NCI-H2196 treated with DMSO at 0.1 percent for 48 hours (cell line): ENCODE data around the gene CSK.

ENCODE experiments used
- DNase-seq: peaks from one replicate; lab custom pipeline; 2025; ENCODE audit not compliant: unreplicated experiment; lab: John Stamatoyannopoulos, UW

Gene CSK

DNA sequence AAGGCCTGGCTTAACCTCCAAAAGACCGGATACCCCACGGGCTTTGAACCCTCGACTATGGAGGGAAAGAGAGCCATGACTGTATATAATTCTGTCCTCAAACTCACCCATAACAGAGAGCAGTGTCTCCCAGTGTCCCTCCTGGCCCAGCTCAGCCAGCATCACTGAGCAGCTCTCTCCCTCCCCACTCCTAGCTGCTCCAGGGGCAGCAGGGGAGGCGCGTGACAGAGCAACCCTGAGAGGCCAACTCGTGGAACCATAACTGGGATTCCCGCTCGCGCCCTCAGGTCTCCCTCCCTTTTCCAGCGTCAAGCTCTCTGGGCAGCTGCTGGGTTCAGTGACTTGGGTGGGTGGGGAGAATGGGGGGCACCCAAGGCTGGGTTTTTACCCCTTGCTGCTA, 44.0 kb downstream of the CSK start:
- no peak for DNase-seq

DNA sequence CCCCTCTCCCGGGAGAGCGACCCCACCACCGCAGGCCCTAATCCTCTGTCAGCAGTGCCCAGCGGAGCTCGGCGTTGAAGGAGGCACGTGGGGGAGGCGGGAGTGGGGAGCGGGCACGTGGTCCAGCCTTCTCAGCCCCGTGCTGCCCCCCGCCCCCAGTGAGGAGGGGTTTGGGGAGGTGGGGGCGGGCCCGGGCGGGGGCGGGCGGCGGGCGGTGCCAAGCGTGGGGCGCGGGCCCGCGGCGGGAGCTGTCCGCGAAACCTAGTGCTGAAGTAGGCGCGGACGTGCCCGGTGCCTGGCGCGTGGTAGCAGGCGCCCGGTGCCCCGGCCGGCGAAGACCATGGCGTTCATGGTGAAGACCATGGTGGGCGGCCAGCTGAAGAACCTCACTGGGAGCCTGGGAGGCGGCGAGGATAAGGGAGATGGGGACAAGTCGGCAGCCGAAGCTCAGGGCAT, 44.5 kb downstream of the CSK start, which contains the start of gene CPLX3:
CPLX3 (plus strand) TSS at position 264 of the 456 bp plus-strand sequence; CDS start at position 341, 77 bp downstream.
- no peak for DNase-seq

DNA sequence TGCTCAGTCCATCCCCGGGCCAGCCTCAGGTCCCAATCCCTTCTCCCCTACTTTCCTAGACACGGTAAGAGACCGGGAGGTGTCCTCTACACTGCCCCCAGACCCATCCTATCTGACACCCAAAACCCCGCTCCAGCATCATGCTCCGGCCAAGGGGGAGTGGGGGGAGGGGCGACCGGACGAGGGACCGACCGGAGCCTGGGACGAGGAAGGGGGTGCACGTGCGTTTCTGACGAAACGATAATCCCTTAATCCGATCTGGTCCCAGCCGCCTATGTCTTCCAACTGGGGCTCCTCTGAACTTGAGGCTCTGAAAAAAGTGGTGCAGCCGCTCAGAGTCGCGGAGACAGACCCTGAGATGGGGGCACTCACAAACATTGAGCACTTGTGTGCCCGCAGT, 45.0 kb downstream of the CSK start:
- no peak for DNase-seq

DNA sequence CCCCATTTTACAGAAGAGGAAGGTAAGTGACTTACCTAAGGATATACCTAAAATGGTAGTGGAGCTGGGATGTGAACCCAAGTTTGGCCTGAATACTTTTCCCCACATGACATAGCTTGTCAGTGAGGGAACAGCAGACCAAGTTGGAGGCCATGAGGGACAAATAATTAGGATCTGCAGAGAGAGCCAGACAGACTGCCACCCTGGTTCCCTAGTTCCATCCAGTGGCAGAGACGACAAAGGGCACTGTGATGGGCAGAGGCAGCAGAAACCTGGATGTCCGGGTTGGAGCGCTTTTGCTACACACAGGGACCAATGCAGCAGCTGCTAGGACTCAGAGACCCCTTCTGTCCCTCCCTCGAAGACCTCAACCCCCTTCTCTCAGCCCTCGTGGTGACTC, 45.7 kb downstream of the CSK start:
- no peak for DNase-seq

DNA sequence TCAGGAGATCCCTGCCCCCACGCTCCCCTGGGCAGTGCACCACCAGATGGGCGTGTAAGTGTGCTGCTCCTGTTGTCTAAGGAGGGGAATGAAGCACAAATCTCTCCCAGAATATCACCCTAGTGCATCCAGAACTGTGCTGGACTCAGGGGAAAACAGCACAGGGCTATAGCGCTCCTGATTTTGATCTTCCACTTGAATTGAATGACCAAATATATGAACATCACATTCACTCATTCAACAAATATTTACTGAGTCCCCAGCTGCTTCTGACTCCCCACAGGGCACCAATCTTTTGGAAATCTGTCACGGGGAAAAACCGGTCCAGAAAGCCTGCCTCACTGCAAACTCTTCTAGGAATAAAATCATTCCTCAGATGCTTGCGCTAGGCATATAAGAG, 47.0 kb downstream of the CSK start:
- no peak for DNase-seq

DNA sequence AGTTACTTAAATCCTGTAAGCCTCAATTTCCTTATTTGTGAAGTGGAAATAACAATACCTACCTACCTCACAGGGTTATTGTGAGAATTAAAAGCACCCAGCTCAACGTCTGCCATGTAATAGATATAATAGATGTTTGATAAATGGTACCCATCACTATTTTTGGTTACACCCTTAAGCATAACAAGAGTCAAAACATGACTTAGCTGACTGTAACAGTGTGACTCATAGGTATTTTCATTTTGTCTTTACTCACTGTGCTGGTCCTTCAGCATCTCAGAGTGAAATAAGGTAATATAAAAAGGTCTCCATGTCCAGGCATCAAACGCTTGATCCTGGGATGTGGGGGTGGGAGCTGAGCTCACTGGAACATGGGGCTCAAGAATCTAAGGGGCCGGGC, 47.6 kb downstream of the CSK start:
- DNase-seq: no peak

DNA sequence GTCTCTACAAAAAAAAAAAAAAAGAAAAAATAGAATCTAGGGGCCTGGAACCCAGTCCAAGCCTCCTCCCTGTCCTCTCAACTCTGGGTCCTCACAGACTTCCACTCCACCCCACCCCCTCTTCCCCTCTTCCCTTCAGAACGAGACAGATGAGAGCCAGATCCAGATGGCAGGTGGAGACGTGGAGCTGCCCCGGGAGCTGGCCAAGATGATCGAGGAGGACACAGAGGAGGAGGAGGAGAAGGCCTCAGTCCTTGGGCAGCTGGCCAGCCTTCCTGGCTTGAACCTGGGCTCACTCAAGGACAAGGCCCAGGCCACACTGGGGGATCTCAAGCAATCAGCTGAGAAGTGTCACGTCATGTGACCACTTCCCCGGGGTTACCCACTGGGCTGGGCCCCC, 48.1 kb downstream of the CSK start:
- no peak for DNase-seq

DNA sequence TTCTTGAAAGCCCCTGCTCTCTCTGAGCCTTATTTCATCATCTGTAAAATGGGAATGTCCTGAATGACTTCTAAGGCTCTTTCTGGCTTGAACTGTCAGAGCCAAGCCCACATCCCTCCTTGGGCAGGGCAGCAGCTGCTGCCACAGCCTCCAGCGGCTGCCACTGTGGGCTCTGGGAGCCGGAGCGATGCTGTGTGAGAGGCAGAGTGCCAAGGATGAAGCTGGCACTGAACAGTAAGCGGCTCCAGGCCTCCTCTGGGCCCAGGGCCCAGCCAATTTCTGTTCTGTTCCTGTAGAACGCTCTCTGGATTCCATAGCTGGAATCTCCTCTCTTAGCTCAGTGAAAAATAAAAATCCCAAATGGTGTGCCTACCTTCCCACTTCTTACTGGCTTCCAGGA, 49.0 kb downstream of the CSK start:
- DNase-seq: no peak

DNA sequence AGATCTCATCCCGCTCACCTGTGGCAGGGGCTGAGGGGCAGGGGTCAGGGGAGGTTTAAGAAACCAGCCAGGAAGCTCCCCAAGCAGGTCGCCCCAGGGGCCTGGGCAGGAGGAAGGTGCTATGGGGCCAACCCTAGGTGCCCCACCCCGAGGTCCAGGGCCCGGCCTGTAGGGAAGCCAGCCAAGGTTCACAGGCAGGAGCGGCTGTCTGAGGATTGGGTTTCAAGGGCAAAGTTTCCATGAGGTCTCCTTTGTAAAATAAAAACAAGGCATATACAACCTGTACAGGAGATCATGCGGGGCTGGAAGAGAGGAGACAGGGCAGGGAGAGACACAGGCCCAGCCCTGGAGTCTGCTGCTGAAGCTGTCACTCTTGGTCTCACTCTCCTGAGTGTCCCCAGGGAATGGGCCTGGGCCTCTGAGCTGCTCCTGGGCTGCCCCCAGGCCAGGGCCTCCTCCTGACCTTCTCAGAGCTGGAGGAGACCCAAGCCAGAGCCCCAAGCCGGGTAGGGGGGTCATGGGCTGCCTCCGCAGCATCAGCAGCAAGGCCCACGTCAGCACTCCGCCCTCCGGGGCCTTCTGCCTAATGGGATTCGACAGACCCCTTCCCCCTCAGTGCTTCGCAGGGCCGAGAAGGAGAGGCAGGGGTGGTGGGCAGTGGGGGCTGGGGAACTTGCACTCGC, 50.1 kb downstream of the CSK start:
- peak; percentile 11 for DNase-seq

DNA sequence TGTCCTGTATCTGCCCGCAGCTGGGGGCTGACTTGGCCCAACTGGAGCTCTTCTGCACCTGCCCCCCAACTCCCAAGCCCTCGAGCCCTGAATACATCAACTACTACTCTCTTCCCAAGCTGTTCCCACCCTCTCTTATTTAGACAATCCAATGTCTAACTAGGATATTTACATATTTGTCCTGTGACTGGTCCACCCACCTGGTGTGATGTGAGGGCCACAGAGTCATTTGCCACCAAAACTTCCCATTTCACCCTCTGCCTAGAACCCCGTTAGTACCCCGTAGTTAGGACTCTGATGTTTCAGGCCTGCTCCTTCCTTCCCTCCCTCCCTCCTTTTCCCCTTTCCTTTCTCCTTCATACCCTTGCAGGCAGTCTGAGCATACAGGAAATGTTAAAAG, 50.9 kb downstream of the CSK start:
- DNase-seq: no peak

DNA sequence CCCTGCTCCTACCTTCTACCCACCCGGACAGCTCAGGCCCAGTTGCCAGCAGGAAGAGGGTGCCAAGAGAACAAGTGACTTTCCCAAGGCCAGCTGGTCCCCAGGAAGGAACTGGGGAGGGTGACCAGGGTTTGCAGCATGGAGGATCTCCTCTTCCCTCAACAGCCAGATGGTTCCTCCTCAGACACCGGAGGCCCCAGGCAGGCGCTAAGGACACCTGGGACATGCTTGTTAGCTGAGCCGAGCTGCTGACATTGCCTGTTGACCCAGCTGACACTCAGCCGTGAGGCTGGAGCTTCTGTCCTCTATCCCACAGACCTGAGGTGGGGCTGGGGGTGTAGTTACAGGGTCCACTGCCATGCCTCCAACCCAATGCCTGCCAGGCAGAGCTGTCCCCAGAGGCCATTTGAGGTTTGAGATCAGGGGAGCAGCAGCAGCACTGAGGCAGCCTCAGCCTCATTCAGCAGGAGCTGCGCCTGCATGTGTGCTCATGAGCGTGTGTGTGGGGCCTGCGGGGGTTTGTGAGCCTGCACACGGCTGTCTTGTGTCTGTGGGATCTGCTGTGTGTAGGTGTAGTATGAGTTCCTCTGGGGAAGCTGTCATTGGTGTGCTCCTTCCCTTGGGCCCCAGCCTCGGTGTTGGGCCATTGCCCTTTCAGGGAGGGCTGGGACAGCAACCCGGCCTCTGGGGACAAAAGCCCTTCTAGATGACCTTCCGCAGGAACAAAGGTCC, 51.7 kb downstream of the CSK start:
- DNase-seq: no peak

DNA sequence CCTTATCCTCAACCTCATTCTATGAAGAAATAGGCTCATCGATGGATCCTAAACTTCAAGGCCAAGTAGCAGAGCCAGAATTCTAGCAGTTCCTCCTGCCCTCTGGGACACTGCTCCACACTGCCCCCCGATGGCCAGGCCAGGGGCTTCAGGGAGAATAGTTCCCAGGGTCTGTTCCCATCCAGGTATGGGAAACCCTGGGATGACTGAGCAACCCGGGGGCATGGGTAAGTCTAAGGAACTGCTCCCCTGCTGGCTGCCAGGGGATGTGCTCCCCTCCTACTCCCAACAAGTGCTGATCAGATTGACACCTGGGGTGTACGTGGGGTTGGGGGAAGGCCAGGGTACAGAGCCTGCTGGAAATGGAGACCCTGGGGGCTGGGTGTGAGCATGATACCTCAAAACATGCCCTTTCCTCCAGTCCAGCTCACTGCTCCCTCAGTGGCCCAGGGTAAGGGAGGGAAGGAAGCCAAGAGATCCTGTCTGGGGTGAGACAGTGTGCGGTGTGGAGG, 53.5 kb downstream of the CSK start:
- no peak for DNase-seq

DNA sequence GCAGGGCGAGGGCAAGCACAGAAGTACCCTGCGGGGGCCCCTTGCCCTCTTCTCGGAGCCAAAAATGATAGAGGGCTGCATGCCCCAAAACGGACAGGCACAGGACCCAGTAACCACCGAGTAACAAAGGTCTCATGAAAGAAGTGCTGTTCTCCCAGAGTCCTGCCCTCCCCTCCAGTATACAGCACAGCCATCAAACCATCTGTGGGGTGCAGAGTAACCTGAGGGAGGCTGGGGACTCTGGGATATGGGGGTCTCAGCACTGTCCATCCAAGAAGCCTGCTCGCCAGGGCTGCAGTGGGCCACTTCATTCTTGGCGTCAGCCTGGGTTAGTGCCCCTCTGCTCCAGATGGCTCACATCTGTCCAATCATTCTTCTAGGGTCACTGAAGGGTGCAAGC, 55.0 kb downstream of the CSK start:
- no peak for DNase-seq

DNA sequence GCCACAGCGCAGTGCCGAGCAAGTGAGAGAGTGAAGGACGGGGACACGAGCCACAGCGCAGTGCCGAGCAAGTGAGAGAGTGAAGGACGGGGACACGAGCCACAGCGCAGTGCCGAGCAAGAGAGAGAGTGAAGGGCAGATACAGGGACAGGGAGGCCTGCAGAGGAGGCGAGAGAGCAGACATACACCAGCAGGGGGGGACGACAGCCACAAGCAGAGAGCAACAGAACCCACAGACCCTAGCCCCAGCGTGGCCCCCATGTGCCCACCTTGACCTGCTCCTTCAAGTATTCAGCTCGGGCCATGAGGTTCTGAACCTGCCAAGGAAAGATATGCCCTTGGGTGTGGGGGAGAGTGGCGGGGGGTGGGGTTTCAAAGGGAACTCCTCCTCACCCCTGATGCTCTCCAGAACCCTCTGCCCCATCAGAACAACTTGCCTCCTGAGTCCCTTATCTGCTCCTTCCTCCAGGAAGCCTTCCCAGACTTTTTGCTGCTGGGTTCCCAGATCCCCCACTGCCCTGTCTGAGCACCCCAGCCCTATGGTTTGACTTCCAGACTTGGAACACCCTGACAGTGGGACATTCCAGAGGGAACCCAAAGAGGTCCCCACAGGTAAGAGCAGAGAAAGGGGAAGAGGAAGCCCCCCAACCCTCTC, 55.7 kb downstream of the CSK start:
- DNase-seq: no peak

DNA sequence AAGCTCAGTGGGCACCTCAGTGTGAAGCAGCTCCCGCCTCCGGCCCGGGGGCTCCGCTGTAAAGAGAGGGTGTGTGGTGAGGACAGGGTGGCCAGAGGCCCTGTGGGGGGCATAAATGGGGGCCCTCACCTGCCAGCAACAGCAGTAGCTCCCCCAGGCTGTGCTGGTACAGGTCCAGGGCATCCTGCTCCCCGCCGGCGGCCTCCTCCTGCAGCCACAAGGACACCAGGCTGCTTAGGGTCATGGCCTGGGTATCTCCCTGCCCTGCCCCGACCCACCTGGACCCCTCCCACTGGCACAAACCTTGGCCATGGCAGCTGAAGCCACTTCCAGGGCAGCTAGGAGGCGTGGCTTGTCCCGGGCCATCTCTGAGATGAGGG, 56.2 kb downstream of the CSK start:
- no peak for DNase-seq

DNA sequence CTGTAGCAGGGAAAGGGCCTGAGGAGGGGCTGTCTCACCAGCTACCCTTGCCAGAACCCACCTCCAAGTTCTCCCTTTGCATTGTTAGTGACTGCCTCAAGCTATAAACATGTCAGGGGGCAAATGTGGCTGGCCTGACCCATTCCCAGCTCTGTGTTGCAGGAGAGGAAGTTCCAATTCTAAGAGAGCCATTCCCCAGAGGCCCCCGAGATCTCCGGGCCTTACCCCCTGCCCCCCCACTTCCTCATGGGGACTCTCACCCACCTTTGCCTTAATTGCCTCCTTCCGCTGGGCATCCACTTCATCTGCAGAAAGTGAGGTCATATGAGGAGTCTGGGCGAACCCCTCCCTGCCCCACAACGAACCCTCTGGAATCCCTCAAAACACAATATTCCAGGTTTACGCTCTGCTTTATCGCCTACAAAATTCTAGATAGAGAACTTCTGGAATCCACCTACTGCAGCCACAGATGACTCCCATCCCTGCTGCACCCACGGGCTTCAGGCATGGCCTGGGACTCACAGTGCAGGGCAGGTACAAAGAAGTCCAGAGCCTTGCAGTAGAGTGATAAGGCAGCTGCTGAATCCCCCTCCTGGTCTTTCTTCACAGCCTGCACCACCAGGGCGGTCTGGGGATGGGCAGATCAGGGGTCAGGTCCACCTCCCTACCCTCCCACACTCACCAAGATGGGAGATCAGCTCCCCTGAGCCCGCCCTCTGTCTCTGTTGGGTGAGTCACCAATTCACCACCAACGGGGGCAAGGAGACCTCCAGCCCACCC, 57.1 kb downstream of the CSK start:
- no peak for DNase-seq

DNA sequence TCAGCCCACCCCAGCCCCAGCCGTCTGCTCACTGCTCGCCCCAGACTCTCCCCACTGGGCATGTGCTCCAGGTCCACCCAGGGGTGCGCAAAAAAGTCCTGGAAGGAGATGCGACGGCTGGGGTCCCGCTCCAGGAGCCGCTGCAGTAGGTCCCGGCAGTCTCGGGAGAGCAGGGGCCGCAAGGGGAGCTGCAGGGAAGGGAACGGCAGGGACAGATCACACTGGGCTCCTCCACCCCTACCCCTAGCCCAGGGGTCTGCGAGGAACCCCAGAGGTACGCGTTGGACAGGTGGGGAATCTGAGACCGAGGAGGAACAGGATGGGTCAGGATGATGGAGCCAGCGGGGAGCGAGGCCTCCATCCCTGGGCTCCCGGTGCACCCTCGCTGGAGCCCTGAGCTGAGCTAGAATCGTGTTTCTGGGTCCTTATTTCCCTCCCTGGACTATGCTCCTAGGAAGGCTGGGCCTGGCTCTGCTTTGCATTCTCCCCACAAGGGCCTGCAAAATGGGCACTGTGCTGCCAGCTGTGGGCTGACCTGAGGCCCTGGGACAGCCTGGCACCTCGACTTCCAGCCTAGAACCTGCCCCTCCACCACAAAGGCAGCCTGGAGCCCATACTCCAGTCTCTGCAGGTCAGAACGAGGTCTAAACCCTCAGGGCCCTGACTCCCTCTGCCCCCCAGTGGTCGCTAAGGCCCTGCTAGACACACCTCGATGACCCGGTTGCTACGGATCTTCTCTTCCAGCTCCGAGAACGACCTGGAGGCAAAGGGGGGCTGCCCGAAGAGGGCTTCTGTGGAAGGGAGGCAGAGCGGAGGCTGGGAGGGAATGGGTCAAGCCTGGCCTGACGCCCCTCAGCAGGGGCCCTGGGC, 57.9 kb downstream of the CSK start:
- DNase-seq: no peak

DNA sequence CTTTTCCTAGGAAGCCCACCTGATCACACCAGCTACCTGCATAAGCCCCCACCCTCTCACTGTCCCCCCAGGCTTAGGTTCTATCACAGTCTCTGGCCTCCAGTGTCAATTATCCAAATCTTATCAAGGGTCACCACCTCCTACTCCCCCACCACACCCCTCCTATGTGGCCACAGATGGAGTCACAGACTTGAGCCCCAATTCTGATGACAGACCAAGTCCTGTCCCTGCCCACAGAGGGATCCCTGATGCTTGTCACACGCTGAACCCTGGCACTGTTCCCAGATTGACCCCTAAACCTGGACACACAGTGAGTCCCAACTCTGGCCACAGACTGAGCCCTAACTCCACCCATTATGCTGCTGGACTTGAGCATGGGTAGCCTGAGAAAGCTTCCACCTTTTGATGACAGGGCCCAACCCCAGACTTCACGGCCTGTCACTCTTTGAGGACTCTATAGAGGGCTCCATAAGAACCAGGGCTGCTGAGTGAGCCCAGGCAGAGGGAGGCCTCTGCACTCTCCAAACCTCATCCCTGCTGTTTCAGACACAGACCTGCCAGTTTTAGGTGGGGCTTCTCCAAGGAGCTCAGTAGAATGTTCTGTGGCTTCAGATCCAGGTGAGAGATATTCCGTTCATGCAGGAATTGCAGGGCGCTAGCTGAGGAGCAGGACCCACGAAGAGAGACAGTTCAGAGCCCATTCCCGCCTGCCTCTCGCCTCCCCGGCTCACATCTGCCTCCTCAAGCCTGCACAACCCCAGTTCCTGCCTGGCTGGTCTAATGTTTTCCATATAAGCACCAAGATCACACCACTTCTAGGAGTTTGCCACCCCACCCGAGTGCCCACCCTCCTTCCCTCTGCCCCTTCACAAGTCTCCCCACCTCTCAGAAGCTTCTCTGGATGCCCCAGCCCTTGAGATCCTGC, 59.2 kb downstream of the CSK start:
- DNase-seq: no peak

DNA sequence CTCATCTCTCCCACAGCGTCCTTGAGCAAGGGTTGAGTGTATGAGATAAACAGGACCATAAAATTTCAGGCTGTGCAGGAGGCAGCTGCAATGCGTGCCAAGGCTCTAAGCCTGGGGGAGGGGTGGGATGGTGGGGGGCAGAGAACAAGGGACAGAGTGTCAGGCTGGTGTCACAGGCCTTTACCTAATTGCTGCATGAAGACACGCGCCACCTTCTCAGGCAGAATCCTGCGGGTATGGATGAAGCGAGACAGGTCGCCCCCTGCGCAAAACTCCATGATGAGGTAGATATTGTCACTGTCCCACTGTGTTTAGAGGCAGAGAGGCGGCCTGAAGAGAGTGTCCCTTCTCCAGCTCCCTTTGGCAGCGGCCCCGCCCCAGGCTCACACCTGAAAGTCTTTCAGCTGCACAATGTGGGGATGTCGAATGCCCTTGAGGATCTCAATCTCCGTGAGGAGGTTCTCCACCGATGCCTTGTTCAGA, 60.1 kb downstream of the CSK start:
- DNase-seq: no peak
